ENCODE measurements around the gene ABHD8.

- TF ChIP-seq CTCF (IDR thresholded peaks at IDR 0.05) = peak in 1 of 4 experiments; percentile 8
- peak; percentile 16 for TF ChIP-seq POLR2A (IDR thresholded peaks at IDR 0.05)
Measured at GRCh38 chr19:17266975-17267788, 36.0 kb downstream of the ABHD8 start, which contains the start of gene BABAM1.
